Kidney (tissue), 14 donors: ENCODE data around the gene NIPAL1. TPM values are rescaled to one million over a fixed set of nuclear protein-coding genes. Genes with fewer than 3 reads are reported as not detected.
"Not testable (repeated sequence)": the region's sequence is repeated elsewhere in the genome, so short reads cannot be mapped to it uniquely, and the experiment has no call there.

Experiments used
- DNase-seq, 5 donors: peaks; one replicate each; pipeline ENCODE4 v3.0.0-alpha.2; 2013 to 2020
- FAIRE-seq: peaks from 2 replicates; lab custom pipeline; 2012; peaks lifted over from hg19 to GRCh38; lab: Jason Lieb, UNC
- H3K27ac ChIP-seq, 2 donors: one replicate each; pipeline ENCODE4 v1.7.0; 2013; ENCODE audit warnings: low read depth in 2 of 2, low read length in 2 of 2, inconsistent platforms in 1 of 2
- H3K27me3 ChIP-seq: one replicate; pipeline ENCODE4 v1.7.1; 2013; ENCODE audit warnings: low read length, inconsistent platforms; ENCODE audit not compliant: control insufficient read depth, insufficient read depth
- H3K36me3 ChIP-seq, 3 donors: one replicate each; pipeline versions ENCODE4 v1.7.0 to v1.7.1; 2013; ENCODE audit warnings: low read length in 3 of 3, control low read depth in 1 of 3, inconsistent platforms in 1 of 3; ENCODE audit not compliant: insufficient read depth in 3 of 3, control insufficient read depth in 2 of 3
- H3K4me1 ChIP-seq, 3 donors: one replicate each; pipeline versions ENCODE4 v1.7.0 to v1.7.1; 2013; ENCODE audit warnings: low read length in 3 of 3, inconsistent platforms in 1 of 3, low read depth in 1 of 3; ENCODE audit not compliant: control insufficient read depth in 2 of 3, insufficient read depth in 2 of 3
- H3K4me3 ChIP-seq, 3 donors: one replicate each; pipeline versions ENCODE4 v1.7.0 to v1.8.1; 2013; ENCODE audit warnings: low read length in 3 of 3, control low read depth in 1 of 3, inconsistent platforms in 1 of 3
- H3K9ac ChIP-seq, 3 donors: one replicate each; pipeline versions ENCODE4 v1.7.0 to v1.7.1; 2013; ENCODE audit warnings: low read length in 3 of 3, control low read depth in 1 of 3, inconsistent platforms in 1 of 3
- H3K9me3 ChIP-seq, 3 donors: one replicate each; pipeline versions ENCODE4 v1.7.0 to v1.7.1; 2013; ENCODE audit warnings: low read length in 3 of 3, control low read depth in 1 of 3, inconsistent platforms in 1 of 3; ENCODE audit not compliant: control insufficient read depth in 2 of 3, insufficient read depth in 1 of 3
- intact Hi-C: fragments of 100-400 bp; cut with DNase I; formaldehyde crosslinking; loops from one replicate; pipeline ENCODE4 v1.11.1; 2022
- polyA plus RNA-seq: library from polyadenylated mRNA; stranded (reverse); fragments of 350-450 nt; fragmentation: Illumina TruSeq; extraction: RNeasy Lipid Tissue Mini Kit (QIAGEN cat#74804); gene quantifications from one replicate; pipeline ENCODE4 v1.2.3, GENCODE V29; 2014; ENCODE audit warnings: low read depth, low replicate concordance; ENCODE audit not compliant: insufficient read depth
- total RNA-seq: library from RNA; stranded (reverse); fragmentation: NEBNext Ultra II Directional; extraction: Animal tissue kit (Norgen Biotek cat#: 25700); gene quantifications from one replicate; pipeline ENCODE4 v1.2.1, GENCODE V29; 2021
- TF ChIP-seq, protein P1 (sequence below): IDR thresholded peaks from 3 replicates; pipeline ENCODE4 v1.5.1; 2012; ENCODE audit warnings: mild to moderate bottlenecking, moderate library complexity, borderline replicate concordance; ENCODE audit not compliant: insufficient read depth; ENCODE audit errors: extremely low read depth
- donor health status: control.
- donor health status: control.
- donor health status: control.
- donor health status: control.
- donor health status: control.
- donor health status: DM: yes; HTN: yes; CAD: no.
- donor health status: Normal renal cell carcinoma (clear cell type).

NIPAL1 gene
- total and polyA plus RNA-seq, 2 donors from 2014 or later: 1.4 to 6.9 TPM

- H3K9ac ChIP-seq: no peak overlapping the region
- no peak overlapping the region for H3K27ac ChIP-seq
- no peaks in the 10 kb centered on the region for H3K4me1 ChIP-seq
- no peaks in the 10 kb centered on the region for H3K9me3 ChIP-seq
- TF ChIP-seq, protein P1, sequence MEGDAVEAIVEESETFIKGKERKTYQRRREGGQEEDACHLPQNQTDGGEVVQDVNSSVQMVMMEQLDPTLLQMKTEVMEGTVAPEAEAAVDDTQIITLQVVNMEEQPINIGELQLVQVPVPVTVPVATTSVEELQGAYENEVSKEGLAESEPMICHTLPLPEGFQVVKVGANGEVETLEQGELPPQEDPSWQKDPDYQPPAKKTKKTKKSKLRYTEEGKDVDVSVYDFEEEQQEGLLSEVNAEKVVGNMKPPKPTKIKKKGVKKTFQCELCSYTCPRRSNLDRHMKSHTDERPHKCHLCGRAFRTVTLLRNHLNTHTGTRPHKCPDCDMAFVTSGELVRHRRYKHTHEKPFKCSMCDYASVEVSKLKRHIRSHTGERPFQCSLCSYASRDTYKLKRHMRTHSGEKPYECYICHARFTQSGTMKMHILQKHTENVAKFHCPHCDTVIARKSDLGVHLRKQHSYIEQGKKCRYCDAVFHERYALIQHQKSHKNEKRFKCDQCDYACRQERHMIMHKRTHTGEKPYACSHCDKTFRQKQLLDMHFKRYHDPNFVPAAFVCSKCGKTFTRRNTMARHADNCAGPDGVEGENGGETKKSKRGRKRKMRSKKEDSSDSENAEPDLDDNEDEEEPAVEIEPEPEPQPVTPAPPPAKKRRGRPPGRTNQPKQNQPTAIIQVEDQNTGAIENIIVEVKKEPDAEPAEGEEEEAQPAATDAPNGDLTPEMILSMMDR: no peak
- no peaks in the 10 kb centered on the region for H3K36me3 ChIP-seq
- no peak for DNase-seq
- no peak for FAIRE-seq
- intact Hi-C loops: no loop called here
- no peaks in the 10 kb centered on the region for H3K27me3 ChIP-seq
- H3K4me3 ChIP-seq: no peak overlapping the region
These were observed 20.6 kb upstream of the NIPAL1 start for GRCh38 chr4:47996021-47996420.

DNA sequence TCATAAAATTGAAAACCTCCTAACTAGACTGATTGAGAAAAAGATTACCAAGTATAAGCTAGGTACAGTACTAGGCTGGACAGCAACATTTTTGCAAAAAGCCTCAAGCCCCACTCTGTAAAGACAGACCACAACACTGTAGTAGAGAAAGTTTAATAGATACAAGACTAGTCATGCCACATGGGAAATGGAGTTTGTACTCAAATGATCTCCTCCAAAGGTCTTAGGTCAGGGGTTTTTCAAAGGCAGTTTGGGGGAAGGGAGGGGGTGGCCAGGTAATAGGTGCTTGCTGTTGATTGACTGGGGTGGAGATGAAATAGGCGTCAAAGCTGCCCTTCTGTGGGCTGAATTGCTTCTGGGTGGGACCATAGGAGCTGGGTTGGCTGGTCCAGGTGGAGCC, 14.3 kb upstream of the NIPAL1 start:
- Histone ChIP-seq H3K4me3 (no peak overlapping the region), H3K36me3 (no peaks in the 10 kb centered on the region), H3K27me3 (no peaks in the 10 kb centered on the region), H3K4me1 (no peaks in the 10 kb centered on the region), H3K9ac (no peak overlapping the region), H3K9me3 (no peaks in the 10 kb centered on the region), H3K27ac (no peak overlapping the region)
- intact Hi-C loops: no loop called here
- no peak for DNase-seq
- FAIRE-seq: no peak
- TF ChIP-seq, protein P1: no peak

DNA sequence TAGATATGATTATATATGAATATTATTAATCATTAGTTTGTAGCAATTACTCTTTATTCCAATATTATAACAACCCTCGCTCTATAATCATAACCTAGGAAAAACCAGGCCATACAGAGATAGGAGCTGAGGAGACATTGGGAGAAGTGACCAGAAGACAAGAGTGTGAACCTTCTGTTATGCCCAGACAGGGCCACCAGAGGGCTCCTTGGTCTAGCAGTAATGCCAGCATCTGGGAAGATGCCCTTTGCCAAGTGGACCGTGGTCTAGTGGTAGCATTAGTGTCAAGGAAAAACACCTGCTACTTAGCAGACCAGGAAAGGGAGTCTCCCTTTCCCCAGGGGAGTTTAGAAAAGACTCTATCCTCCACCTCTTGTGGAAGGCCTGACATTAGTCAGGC, 13.0 kb upstream of the NIPAL1 start:
- intact Hi-C loops, FAIRE-seq, DNase-seq: not testable (repeated sequence)

DNA sequence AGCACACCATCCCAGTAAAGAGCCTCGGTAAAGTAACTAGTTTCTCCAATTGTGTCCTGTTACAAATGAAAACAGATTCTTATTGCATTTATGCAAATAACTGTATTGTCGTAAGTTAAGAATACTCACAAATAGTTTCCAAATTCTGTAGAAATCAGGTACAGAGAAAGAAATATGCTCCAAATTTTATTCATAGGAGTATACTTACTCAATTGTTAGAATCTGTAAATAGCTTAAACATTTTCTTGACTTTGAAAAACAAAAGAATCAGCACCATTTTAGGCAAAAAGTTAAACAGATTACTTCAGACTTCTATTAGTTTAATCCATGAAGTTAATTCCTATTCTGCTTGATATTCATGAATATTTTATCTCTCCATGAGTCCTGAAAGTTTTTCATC, 10.8 kb upstream of the NIPAL1 start:
- no peaks in the 10 kb centered on the region for H3K4me1 ChIP-seq
- H3K27me3 ChIP-seq: no peaks in the 10 kb centered on the region
- no peaks in the 10 kb centered on the region for H3K36me3 ChIP-seq
- no peak overlapping the region for H3K27ac ChIP-seq
- no peak overlapping the region for H3K4me3 ChIP-seq
- DNase-seq (no peak), FAIRE-seq (no peak)
- no peak overlapping the region for H3K9ac ChIP-seq
- intact Hi-C loops: no loop called here
- TF ChIP-seq, protein P1: no peak
- H3K9me3 ChIP-seq: no peaks in the 10 kb centered on the region

More for the DNA sequence above, 13.0 kb upstream of the NIPAL1 start:
- H3K9ac ChIP-seq, H3K4me1 ChIP-seq, H3K27me3 ChIP-seq, H3K27ac ChIP-seq, H3K4me3 ChIP-seq, H3K36me3 ChIP-seq, H3K9me3 ChIP-seq: not testable (repeated sequence)
- TF ChIP-seq, protein P1: peak; percentile 36
